ENCODE data around the gene CASQ2. TPM values are rescaled to one million over a fixed set of nuclear protein-coding genes. Genes with fewer than 3 reads are reported as not detected.

CASQ2 gene
- polyA plus RNA-seq, 1 experiment: not detected

DNA sequence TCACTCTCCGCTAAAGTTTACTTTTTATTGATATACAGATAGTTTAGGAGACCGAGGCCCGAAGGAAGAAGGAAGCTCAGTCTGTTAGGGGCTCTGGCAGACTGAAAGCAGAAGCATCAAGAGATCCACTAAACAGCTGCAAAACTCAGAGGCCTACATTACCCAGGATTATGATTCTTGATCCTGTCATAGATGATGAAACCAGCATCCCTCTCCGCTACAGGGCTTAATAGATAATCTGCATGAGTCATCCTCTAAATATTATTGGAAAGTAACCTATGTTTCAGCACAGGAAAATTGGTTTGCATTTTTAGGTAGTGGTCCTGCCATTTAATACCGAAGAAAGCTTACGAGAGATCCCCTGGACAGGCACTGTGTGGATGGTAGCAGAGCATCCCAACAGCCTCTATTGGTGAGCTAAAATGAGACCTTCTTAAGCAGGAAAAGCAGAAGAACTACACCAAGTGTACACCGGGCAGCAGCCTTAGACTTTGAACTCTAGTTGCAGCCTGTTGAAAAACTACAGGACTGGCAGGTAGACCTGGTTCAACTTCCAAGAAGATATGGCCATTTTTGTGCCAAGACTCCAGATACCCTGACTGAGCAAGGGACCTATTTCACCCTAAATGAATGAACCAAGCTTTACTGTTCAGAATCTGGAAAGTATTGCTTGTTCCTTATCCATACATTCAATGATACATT is 6.8 kb downstream of the CASQ2 start:
- TF ChIP-seq, protein P1, sequence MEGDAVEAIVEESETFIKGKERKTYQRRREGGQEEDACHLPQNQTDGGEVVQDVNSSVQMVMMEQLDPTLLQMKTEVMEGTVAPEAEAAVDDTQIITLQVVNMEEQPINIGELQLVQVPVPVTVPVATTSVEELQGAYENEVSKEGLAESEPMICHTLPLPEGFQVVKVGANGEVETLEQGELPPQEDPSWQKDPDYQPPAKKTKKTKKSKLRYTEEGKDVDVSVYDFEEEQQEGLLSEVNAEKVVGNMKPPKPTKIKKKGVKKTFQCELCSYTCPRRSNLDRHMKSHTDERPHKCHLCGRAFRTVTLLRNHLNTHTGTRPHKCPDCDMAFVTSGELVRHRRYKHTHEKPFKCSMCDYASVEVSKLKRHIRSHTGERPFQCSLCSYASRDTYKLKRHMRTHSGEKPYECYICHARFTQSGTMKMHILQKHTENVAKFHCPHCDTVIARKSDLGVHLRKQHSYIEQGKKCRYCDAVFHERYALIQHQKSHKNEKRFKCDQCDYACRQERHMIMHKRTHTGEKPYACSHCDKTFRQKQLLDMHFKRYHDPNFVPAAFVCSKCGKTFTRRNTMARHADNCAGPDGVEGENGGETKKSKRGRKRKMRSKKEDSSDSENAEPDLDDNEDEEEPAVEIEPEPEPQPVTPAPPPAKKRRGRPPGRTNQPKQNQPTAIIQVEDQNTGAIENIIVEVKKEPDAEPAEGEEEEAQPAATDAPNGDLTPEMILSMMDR (IDR thresholded peaks at IDR 0.05; ENCODE audit: low read depth, low read length): no peak
- H3K4me3 ChIP-seq (ENCODE audit: low read depth, low read length): no peak overlapping the region
- no peak overlapping the region for H3K27ac ChIP-seq (ENCODE audit: low read depth, low read length)
- H3K9me3 ChIP-seq (ENCODE audit: control insufficient read depth, insufficient read depth, low read length): no peaks in the 10 kb centered on the region
- DNase-seq (ENCODE audit: low read depth, low spot score): no peak
- H3K27me3 ChIP-seq (ENCODE audit: control insufficient read depth, insufficient read depth, low read length): no peaks in the 10 kb centered on the region
- ChIA-PET POLR2A (no interaction called here), CTCF (interaction anchor here (0.9 to 2.3 kb wide), 4 partner anchors 36 to 153 kb away, joined by 3 to 16 read pairs (median 12); no protein-coding TSS in a partner anchor)

GRCh38 chr1:115757856-115758255 is 10.7 kb downstream of the CASQ2 start:
- ChIA-PET CTCF (interaction anchor here (1.1 to 1.7 kb wide), 2 partner anchors 14 to 149 kb away, joined by 4 to 8 read pairs; no protein-coding TSS in a partner anchor), POLR2A (no interaction called here)
- Histone ChIP-seq H3K4me3 (ENCODE audit: low read depth, low read length) (no peak overlapping the region), H3K27me3 (ENCODE audit: control insufficient read depth, insufficient read depth, low read length) (peaks cover 8% of the 10 kb centered on the region), H3K9me3 (ENCODE audit: control insufficient read depth, insufficient read depth, low read length) (no peaks in the 10 kb centered on the region), H3K27ac (ENCODE audit: low read depth, low read length) (no peak overlapping the region)
- TF ChIP-seq, protein P1 (IDR thresholded peaks at IDR 0.05; ENCODE audit: low read depth, low read length): no peak
- DNase-seq (ENCODE audit: low read depth, low spot score): no peak

DNA sequence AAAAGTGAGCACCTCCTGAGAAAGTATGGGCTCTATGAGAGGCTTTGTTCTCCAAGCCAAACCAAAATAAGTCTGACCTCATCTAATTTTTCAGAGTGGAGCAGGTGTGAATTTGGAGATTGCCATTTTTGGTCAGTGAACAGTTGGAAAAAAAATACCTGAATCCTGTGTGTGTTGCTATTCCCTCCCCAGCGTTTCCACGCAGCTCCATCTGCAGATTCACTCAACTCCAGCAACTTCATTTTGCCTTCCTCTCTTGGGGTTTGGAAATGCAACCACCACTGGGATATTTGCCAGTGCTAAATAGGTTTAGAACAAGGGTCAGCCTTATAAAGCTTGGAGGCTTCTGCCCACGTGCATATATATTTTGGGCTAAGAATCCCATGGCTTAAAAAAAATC is 11.2 kb downstream of the CASQ2 start:
- no peak for DNase-seq (ENCODE audit: low read depth, low spot score)
- POLR2A ChIA-PET: no interaction called here
- TF ChIP-seq, protein P1 (IDR thresholded peaks at IDR 0.05; ENCODE audit: low read depth, low read length): no peak
- H3K4me3 ChIP-seq (ENCODE audit: low read depth, low read length): no peak overlapping the region
- CTCF ChIA-PET: interaction anchor here (1.1 to 1.7 kb wide), 2 partner anchors 15 to 149 kb away, joined by 4 to 8 read pairs; no protein-coding TSS in a partner anchor
- H3K27me3 ChIP-seq (ENCODE audit: control insufficient read depth, insufficient read depth, low read length): peaks cover 13% of the 10 kb centered on the region
- no peak overlapping the region for H3K27ac ChIP-seq (ENCODE audit: low read depth, low read length)
- no peaks in the 10 kb centered on the region for H3K9me3 ChIP-seq (ENCODE audit: control insufficient read depth, insufficient read depth, low read length)

DNA sequence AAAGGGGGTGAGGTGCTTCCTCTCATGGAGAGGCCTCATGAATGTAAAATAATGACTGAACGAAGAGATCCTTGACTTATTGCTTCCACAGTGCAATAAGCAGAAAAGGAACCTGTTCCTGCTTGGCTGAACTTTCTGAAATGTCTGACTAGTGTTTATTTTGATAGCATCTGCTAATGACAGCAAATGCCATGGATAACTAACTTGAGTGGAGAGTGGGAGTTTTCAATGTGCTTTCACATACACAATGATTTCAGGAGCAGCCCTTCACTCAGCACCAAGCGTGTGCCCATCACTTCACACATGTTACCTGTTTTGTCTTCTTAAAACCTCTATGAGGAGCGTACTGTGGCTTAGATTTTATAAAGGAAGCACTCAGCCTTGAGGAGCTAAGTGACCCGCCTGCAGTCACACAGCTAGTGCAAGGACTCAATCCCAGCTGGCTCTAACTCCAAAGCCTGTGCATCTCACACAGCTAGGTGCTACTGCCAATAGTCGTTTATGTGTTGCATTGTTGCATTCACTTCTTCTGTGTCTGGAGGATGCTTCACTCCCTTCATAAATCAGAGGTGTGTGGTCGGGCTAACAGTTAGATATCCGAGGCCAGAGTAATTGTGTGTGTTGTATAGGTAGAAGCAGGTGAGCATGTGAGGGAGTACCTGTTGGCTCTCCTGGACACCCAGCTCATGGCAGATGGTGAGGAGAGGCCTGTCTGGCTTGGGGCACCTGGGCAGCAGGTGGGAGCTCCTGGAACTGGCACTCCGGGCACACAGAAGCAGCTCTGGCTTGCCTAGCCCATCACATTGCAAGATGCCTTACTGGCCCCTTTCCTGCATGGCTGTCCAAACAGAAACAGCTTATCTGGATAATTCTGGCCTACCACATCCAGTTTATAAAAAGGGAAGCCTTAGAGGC is 12.8 kb downstream of the CASQ2 start:
- TF ChIP-seq, protein P1 (IDR thresholded peaks at IDR 0.05; ENCODE audit: low read depth, low read length): no peak
- H3K4me3 ChIP-seq (ENCODE audit: low read depth, low read length): no peak overlapping the region
- ChIA-PET CTCF (interaction anchor here (0.8 to 1.3 kb wide), 2 partner anchors 9 to 16 kb away, joined by 4 to 8 read pairs; no protein-coding TSS in a partner anchor), POLR2A (no interaction called here)
- H3K27ac ChIP-seq (ENCODE audit: low read depth, low read length): no peak overlapping the region
- H3K9me3 ChIP-seq (ENCODE audit: control insufficient read depth, insufficient read depth, low read length): no peaks in the 10 kb centered on the region
- DNase-seq (ENCODE audit: low read depth, low spot score): no peak
- peaks cover 18% of the 10 kb centered on the region for H3K27me3 ChIP-seq (ENCODE audit: control insufficient read depth, insufficient read depth, low read length)

Measured in AG04450 (cell line).